ENCODE results near the gene REEP6.

Gene REEP6

DNA sequence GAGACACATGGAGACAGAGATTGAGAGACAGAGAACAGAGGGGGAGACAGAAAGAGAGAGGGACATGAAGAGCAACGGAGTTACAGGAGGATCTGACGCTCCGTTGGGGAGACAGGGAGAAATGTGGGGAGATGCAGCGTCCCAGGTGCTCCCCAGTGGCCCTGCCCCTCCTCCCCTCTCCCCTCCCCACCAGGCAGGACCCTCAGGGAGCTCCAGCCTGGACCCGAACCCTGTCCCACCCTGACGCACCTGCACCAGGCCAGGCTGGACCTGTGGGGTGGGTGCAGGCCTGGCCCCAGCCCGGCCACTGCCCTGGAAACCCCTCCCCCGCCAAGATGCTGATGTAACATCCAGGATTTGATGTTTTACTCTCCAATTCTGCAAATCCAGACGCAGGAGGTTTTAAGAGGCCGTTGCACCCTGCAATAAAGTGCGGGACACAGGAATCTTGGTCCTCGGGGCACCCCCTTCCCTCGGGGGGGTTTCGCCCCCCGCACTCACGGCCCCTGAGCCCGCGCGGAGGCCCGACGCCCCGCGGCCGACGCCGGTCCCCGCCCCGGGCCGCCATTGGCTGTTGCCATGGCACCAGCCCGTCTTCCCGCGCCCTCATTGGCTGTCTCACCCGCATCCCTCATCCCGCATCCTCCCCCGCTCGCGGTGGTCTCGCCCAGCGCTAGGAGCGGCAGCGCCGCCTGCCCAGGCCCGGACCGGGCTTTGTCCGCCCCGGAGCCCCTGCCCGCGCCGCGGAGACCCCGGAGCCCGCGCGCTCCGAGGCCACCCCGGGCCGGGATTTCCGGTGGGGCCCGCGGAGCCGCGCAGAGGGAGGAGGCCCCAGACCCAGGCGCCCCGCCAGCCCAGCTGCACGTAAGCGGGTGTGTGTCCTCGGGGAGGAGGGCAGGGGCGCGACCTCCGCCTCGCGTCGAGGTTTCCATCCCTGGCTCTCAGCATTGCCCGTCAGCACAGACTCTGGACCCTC is 41.2 kb upstream of the REEP6 start, which contains the start of gene APC2:
Gene APC2 (plus strand): TSS at position 655 of the 976 bp plus-strand sequence. CDS start 2,881 bp downstream, outside the sequence.
- Histone ChIP-seq H3K4me3 (IDR thresholded peaks at IDR 0.05; ENCODE audit: insufficient read depth, low read depth, low read length) (no peak within 1 kb of the TSS), H3K9ac (no peak within 1 kb of the TSS), H3K4me1 (ENCODE audit: low read depth, poor library complexity, severe bottlenecking) (peaks cover 11% of the 10 kb centered on the region), H3K27me3 (ENCODE audit: insufficient read depth, low read depth) (peaks cover 88% of the 10 kb centered on the region), H3K27ac (no peak within 1 kb of the TSS), H4K20me1 (ENCODE audit: insufficient read depth) (no peaks in the 10 kb centered on the region; the same call in 1 of the 2 replicates), H2AFZ (ENCODE audit: low read depth) (no peak within 1 kb of the TSS), H3K79me2 (ENCODE audit: insufficient read depth, low read depth) (no peaks in the 10 kb centered on the region), H3K36me3 (ENCODE audit: insufficient read depth) (no peaks in the 10 kb centered on the region), H3K4me2 (no peak within 1 kb of the TSS)
- TF ChIP-seq, protein P1, sequence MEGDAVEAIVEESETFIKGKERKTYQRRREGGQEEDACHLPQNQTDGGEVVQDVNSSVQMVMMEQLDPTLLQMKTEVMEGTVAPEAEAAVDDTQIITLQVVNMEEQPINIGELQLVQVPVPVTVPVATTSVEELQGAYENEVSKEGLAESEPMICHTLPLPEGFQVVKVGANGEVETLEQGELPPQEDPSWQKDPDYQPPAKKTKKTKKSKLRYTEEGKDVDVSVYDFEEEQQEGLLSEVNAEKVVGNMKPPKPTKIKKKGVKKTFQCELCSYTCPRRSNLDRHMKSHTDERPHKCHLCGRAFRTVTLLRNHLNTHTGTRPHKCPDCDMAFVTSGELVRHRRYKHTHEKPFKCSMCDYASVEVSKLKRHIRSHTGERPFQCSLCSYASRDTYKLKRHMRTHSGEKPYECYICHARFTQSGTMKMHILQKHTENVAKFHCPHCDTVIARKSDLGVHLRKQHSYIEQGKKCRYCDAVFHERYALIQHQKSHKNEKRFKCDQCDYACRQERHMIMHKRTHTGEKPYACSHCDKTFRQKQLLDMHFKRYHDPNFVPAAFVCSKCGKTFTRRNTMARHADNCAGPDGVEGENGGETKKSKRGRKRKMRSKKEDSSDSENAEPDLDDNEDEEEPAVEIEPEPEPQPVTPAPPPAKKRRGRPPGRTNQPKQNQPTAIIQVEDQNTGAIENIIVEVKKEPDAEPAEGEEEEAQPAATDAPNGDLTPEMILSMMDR (conservative IDR thresholded peaks at IDR 0.05; ENCODE audit: low read depth, low read length) = no peak

DNA sequence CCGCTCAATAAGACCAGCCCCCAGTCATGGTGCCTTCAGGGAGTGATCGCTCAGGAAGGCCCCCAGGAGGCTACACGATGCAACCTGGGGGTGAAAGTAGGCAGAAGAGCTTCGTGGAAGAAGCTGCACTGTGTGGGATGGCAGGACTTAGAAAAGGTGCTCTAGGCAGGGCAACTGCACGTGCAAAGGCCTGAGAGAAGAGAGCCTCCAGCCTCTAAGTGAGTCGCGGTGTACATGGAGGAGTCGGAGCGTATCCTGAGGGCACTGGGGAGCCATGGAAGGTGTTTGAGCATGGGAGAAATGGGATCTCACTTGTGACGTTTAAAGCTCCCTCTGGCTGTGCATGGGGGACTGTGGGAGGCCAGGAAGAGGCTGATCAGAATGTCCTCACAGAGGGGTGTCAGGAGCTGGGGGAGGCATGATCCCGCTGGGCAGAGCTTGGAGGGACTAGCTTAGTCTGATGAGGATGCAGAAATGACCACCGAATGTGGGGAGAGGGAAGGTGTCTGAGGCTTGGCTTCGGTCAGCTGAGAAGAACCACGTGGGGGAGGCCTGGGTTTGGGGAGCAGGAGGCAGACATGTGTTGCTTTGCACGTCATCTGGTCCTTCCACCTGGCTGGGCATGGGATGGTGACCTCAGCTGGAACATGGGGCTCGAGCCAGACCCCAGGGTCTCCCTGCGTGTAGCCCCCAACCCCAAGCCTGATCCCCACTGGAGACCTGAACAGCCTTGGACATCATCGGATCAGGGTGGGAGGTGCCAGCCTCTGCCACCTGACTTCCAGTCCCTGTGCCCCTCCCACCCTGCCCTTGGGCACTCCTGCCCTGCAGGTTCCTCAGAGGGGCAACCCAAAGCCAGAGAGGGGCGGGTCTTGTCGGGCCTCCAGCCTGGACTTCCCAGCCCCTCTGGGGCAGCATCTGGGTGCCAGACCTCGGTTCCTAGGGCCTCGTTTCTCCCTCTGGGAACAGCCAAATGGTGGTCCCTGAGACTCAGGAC is 39.9 kb upstream of the REEP6 start:
- Histone ChIP-seq H3K27me3 (ENCODE audit: insufficient read depth, low read depth) (peaks cover 90% of the 10 kb centered on the region), H3K79me2 (ENCODE audit: insufficient read depth, low read depth) (no peaks in the 10 kb centered on the region), H3K4me2 (no peak overlapping the region), H3K27ac (no peak overlapping the region), H3K36me3 (ENCODE audit: insufficient read depth) (no peaks in the 10 kb centered on the region), H4K20me1 (ENCODE audit: insufficient read depth) (no peaks in the 10 kb centered on the region; the same call in 1 of the 2 replicates), H3K9ac (no peak overlapping the region), H2AFZ (ENCODE audit: low read depth) (no peak overlapping the region), H3K4me1 (ENCODE audit: low read depth, poor library complexity, severe bottlenecking) (peaks cover 15% of the 10 kb centered on the region), H3K4me3 (IDR thresholded peaks at IDR 0.05; ENCODE audit: insufficient read depth, low read depth, low read length) (no peak overlapping the region)
- TF ChIP-seq, protein P1 (conservative IDR thresholded peaks at IDR 0.05; ENCODE audit: low read depth, low read length) = no peak

DNA sequence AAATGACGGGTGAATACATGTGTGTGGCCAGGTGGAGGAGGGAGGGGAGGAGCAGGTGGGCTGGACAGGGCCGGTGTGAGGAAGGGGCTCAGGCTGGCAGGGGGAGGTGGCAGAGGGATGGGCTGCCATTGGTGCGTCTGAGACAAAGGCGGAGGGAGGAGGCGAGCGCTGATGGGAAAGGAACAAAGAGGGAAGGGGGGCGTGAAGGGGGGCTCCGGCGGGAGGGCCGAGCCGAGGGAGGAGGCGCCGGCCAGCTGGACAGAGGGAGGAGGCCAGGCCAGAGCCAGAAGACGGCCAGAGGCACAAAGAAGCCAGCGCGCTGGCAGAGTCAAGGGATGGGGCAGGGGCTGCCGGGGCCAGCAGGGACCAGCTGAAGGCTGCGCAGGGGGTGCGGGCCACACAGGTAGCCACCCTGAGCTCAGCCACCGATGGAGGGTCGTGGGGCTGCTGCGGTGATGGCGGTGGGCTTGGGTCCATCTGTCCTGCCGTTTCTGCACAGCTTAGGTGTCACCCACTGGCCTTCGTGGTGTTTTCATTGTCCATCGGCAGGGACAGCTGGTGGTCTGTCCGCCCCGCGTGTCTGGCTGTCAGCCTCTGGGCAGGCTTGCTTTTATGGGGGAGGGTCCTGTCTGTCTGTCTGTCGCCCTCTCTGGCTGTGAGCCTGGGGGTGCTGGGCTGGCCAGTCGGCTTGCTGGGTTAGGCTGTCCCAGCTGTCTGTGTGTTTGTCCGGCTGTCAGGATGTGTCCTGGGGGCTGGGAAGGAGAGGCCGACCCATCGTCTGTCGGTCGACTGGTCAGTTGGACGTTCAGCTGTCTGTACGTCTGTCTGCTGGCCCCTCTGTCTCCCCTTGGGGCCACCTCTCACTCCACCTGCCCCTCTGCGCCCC is 38.8 kb upstream of the REEP6 start:
- Histone ChIP-seq H3K36me3 (ENCODE audit: insufficient read depth) (no peaks in the 10 kb centered on the region), H4K20me1 (ENCODE audit: insufficient read depth) (no peaks in the 10 kb centered on the region; the same call in 1 of the 2 replicates), H3K4me3 (IDR thresholded peaks at IDR 0.05; ENCODE audit: insufficient read depth, low read depth, low read length) (no peak overlapping the region), H3K27me3 (ENCODE audit: insufficient read depth, low read depth) (peaks cover 88% of the 10 kb centered on the region), H3K4me1 (ENCODE audit: low read depth, poor library complexity, severe bottlenecking) (peaks cover 17% of the 10 kb centered on the region), H3K79me2 (ENCODE audit: insufficient read depth, low read depth) (no peaks in the 10 kb centered on the region), H3K9ac (no peak overlapping the region), H2AFZ (ENCODE audit: low read depth) (no peak overlapping the region), H3K27ac (no peak overlapping the region), H3K4me2 (no peak overlapping the region)
- TF ChIP-seq, protein P1 (conservative IDR thresholded peaks at IDR 0.05; ENCODE audit: low read depth, low read length) = no peak
